K562 (cell line): ENCODE results near the gene PPM1L. TPM values are rescaled to one million over a fixed set of nuclear protein-coding genes. Genes with fewer than 3 reads are reported as not detected.

ENCODE experiments used
- ATAC-seq: fragments of 200-7000 bp; cut with Tn5 transposase; 3 replicates; pipeline ENCODE4 v1.9.1; 2020; ENCODE audit warnings: moderate library complexity
- BruUV-seq: library from RNA; stranded (reverse); fragments of 400-500 nt; replicated peaks from 2 replicates; lab custom pipeline; 2021; lab: Mats Ljungman, UMichigan
- CTCF ChIA-PET: fragments of 300-600 bp; formaldehyde crosslinking; extraction: SDS; loops from one replicate; lab custom pipeline; 2021; ENCODE audit warnings: low intra/inter-chr PET ratio; lab: Yijun Ruan, JAX
- POLR2A ChIA-PET: fragments of 300-600, 350-650 bp; sonication (Branson Sonifier 250); formaldehyde crosslinking; extraction: SDS; loops from one replicate; lab custom pipeline; 2021; ENCODE audit warnings: antibody characterized with exemption, inconsistent platforms; lab: Yijun Ruan, JAX
- DNase-seq, 4 experiments: peaks; one replicate each; pipeline versions ENCODE4 v3.0.0 to v3.0.0-alpha.2; 2011 to 2018; ENCODE audit warnings: low spot score in 3 of 4, mixed read lengths in 3 of 4; ENCODE audit errors: extremely low read depth in 1 of 4
- FAIRE-seq: peaks from 2 replicates; lab custom pipeline; 2011; peaks lifted over from hg19 to GRCh38; lab: Jason Lieb, UNC
- H2AFZ ChIP-seq: 2 replicates; pipeline ENCODE4 v1.6.0; 2011; ENCODE audit warnings: low read depth, low read length, control low read depth, inconsistent platforms
- H3K27ac ChIP-seq: fragments of 200-600 bp; 3 replicates; pipeline ENCODE4 v1.8.0; 2011; ENCODE audit warnings: low read depth, mild to moderate bottlenecking, control low read depth, inconsistent platforms, low read length, moderate library complexity, mixed read lengths; ENCODE audit errors: extremely low read depth
- H3K27me3 ChIP-seq, 2 experiments: fragments of 300-600 bp in 1 of 2; 2 replicates in 1 of 2; 3 replicates in 1 of 2; pipeline versions ENCODE4 v1.6.0 to v1.8.0; 2011; ENCODE audit warnings: inconsistent platforms in 2 of 2, low read length in 2 of 2, mild to moderate bottlenecking in 1 of 2, mixed read lengths in 1 of 2, moderate library complexity in 1 of 2; ENCODE audit not compliant: control insufficient read depth in 2 of 2, insufficient read depth in 2 of 2
- H3K36me3 ChIP-seq: fragments of 300-600 bp; 3 replicates; pipeline ENCODE4 v1.8.0; 2011; ENCODE audit warnings: mild to moderate bottlenecking, low read length, inconsistent platforms; ENCODE audit not compliant: control insufficient read depth, insufficient read depth
- H3K4me1 ChIP-seq, 2 experiments: fragments of 200-600 bp in 1 of 2; replicated peaks in 1 of 2; 2 replicates in 1 of 2; 3 replicates in 1 of 2; pipeline versions ENCODE4 v1.5.1 to v1.8.0; 2011; ENCODE audit warnings: inconsistent platforms in 2 of 2, low read length in 2 of 2, mild to moderate bottlenecking in 1 of 2, mixed read lengths in 1 of 2, moderate library complexity in 1 of 2; ENCODE audit not compliant: control insufficient read depth in 2 of 2, insufficient read depth in 2 of 2
- H3K4me2 ChIP-seq: 2 replicates; pipeline ENCODE4 v1.6.1; 2011; ENCODE audit warnings: low read length, control low read depth, inconsistent platforms, mixed read lengths; ENCODE audit not compliant: insufficient read depth
- H3K4me3 ChIP-seq: fragments of 200-600 bp; sonication (generic), shearing (Covaris generic); 2 replicates; pipeline ENCODE4 v1.5.1; 2016; ENCODE audit warnings: control low read depth, inconsistent platforms
- H3K79me2 ChIP-seq: fragments of 200-600 bp; 3 replicates; pipeline ENCODE4 v1.8.0; 2011; ENCODE audit warnings: low read length, inconsistent platforms; ENCODE audit not compliant: control insufficient read depth, insufficient read depth
- H3K9ac ChIP-seq, 2 experiments: 2 replicates each; pipeline versions ENCODE4 v1.6.0 to v1.6.1; 2011; ENCODE audit warnings: low read depth in 2 of 2, low read length in 2 of 2, control low read depth in 1 of 2, inconsistent platforms in 1 of 2, mild to moderate bottlenecking in 1 of 2, mixed read lengths in 1 of 2; ENCODE audit not compliant: insufficient read depth in 1 of 2
- H3K9me1 ChIP-seq: one replicate; pipeline ENCODE4 v1.6.0; 2011; ENCODE audit warnings: inconsistent platforms, mild to moderate bottlenecking, low read length, moderate library complexity; ENCODE audit not compliant: control insufficient read depth, insufficient read depth
- H3K9me3 ChIP-seq: replicated peaks from 2 replicates; pipeline ENCODE4 v1.5.1; 2011; ENCODE audit warnings: low read depth, low read length, inconsistent platforms; ENCODE audit not compliant: control insufficient read depth, insufficient read depth
- H4K20me1 ChIP-seq: replicated peaks from 2 replicates; pipeline ENCODE4 v1.6.1; 2011; ENCODE audit warnings: low read length, inconsistent platforms, mixed read lengths; ENCODE audit not compliant: control insufficient read depth, insufficient read depth
- FOXA3 ChIP-seq, 2 experiments: fragments of 450-650 bp in 1 of 2; sonication (generic) in 1 of 2; formaldehyde crosslinking; IDR thresholded peaks in 1 of 2; conservative IDR thresholded peaks in 1 of 2; 2 replicates each; pipeline versions ENCODE4 v1.4.0 to v1.8.0; 2020 to 2022; ENCODE audit warnings: mild to moderate bottlenecking in 2 of 2, missing genetic modification reagents in 1 of 2
- PML ChIP-seq: IDR thresholded peaks from 2 replicates; pipeline ENCODE4 v1.6.1; 2012; ENCODE audit warnings: low read length, inconsistent platforms
- POLR2B ChIP-seq: fragments of 450-650 bp; IDR thresholded peaks from 2 replicates; pipeline ENCODE4 v1.6.1; 2018; ENCODE audit warnings: low read depth; ENCODE audit not compliant: partially characterized antibody
- RCOR1 ChIP-seq, 2 experiments: IDR thresholded peaks; 2 replicates each; pipeline ENCODE4 v1.6.1; 2012; ENCODE audit warnings: low read depth in 2 of 2, low read length in 2 of 2, borderline replicate concordance in 1 of 2, improper control_type of control experiment in 1 of 2
- TEAD1 ChIP-seq, 2 experiments: fragments of 450-650 bp in 1 of 2; sonication (generic) in 1 of 2; formaldehyde crosslinking; IDR thresholded peaks; 2 replicates each; pipeline versions ENCODE4 v1.4.0 to v1.8.0; 2020 to 2022; ENCODE audit warnings: mild to moderate bottlenecking in 2 of 2, missing genetic modification reagents in 1 of 2
- VEZF1 ChIP-seq: fragments of 200-800 bp; sonication (Bioruptor generic); IDR thresholded peaks from 2 replicates; pipeline ENCODE4 v1.6.1; 2017; ENCODE audit warnings: missing genetic modification characterization, missing compliant biosample characterization
- ZNF263 ChIP-seq: sonication (generic); formaldehyde crosslinking; IDR thresholded peaks from 2 replicates; pipeline ENCODE4 v1.8.0; 2022; ENCODE audit warnings: mild to moderate bottlenecking, missing genetic modification reagents, borderline replicate concordance
- ZNF507 ChIP-seq: conservative IDR thresholded peaks from 2 replicates; pipeline ENCODE4 v1.6.1; 2017; ENCODE audit warnings: missing genetic modification characterization, missing compliant biosample characterization
- ZNF717 ChIP-seq: fragments of 250-450 bp; sonication (Bioruptor Pico); IDR thresholded peaks from 2 replicates; pipeline ENCODE4 v1.5.0; 2021
- WGBS: fragments of 100-300 bp; shearing (Covaris generic); methylation state at CpG from one replicate; pipeline ENCODE4 v1.1.6; 2016; ENCODE audit warnings: low coverage, mixed read lengths; ENCODE audit not compliant: insufficient coverage; ENCODE audit errors: missing lambda C conversion rate; 5-methylcytosine and 5-hydroxymethylcytosine counted together
- in situ Hi-C: fragments of 300-500 bp; cut with MboI; formaldehyde crosslinking; loops from 4 replicates; pipeline ENCODE4 v1.15.0; 2018; ENCODE audit warnings: inconsistent platforms, mixed read lengths
- intact Hi-C: fragments of 100-400 bp; cut with micrococcal nuclease; formaldehyde crosslinking; loops from 2 replicates; pipeline ENCODE4 v1.14.2; 2022
- polyA plus RNA-seq, 8 experiments: library from polyadenylated mRNA; depleted of rRNA in 4 of 8; stranded (reverse) in 5 of 8; unstranded in 3 of 8; fragments of >200 nt; fragmentation: Nextera tagmentation in 2 of 8; fragmentation: Illumina TruSeq in 1 of 8; extraction: Ambion mirVana in 2 of 8; extraction: Trizol in 1 of 8; gene quantifications; 2 replicates each; pipeline versions ENCODE4 v1.2.1 to v1.2.3, GENCODE V29; 2011 to 2014; ENCODE audit warnings: inconsistent platforms in 1 of 8, missing spikeins in 1 of 8
- total RNA-seq, 7 experiments: library from RNA; depleted of rRNA in 6 of 7; stranded (reverse); fragments of >200 nt in 6 of 7; fragmentation: Illumina TruSeq in 2 of 7; extraction: Trizol in 2 of 7; gene quantifications; 2 replicates each; pipeline versions ENCODE4 v1.2.1 to v1.2.3, GENCODE V29; 2011 to 2021; ENCODE audit warnings: low replicate concordance in 1 of 7

The PPM1L gene
- total and polyA plus RNA-seq, 9 of the 15 experiments (the other 6 are each of a cell fraction or from before 2014, with no cell fraction given): 0.01 to 0.41 (median 0.14) TPM

- WGBS: 0% methylated on average over 5 of the region's 5 CpGs
- no peak for FAIRE-seq
- intact Hi-C loops: no loop called here
Measured at GRCh38 chr3:161054860-161055604, 299.0 kb downstream of the PPM1L start.

More at GRCh38 chr3:161054860-161055604, 299.0 kb downstream of the PPM1L start:
- Histone ChIP-seq H2AFZ (no peak overlapping the region), H3K4me2 (no peak overlapping the region), H3K9ac (no peak overlapping the region), H3K9me3 (no peaks in the 10 kb centered on the region), H4K20me1 (no peaks in the 10 kb centered on the region), H3K4me3 (no peak overlapping the region), H3K27ac (no peak overlapping the region), H3K79me2 (no peaks in the 10 kb centered on the region), H3K4me1 (no peaks in the 10 kb centered on the region), H3K27me3 (no peaks in the 10 kb centered on the region), H3K36me3 (no peaks in the 10 kb centered on the region), H3K9me1 (no peaks in the 10 kb centered on the region)
- ChIA-PET POLR2A (no interaction called here), CTCF (no interaction called here)
- no peak for DNase-seq
- ATAC-seq: no peak
- in situ Hi-C loops: no loop called here
- no TSS peak for BruUV-seq
- no peak for TF ChIP-seq TEAD1 (CRISPR knock-in tag; IDR thresholded peaks at IDR 0.05)
- TF ChIP-seq PML: no peak
- peak; percentile 31; the same call in 1 of the 2 replicates for TF ChIP-seq VEZF1 (CRISPR knock-in tag)
- TF ChIP-seq FOXA3 (CRISPR knock-in tag; conservative IDR thresholded peaks at IDR 0.05 in 1 of 2, IDR thresholded peaks at IDR 0.05 in 1 of 2): no peak
- no peak for TF ChIP-seq ZNF717 (CRISPR knock-in tag)
- TF ChIP-seq POLR2B: no peak
- 0 out of 4 replicates have a peak, but pooled peaks of 1 of the 2 experiments have one; percentile 5 for TF ChIP-seq RCOR1 (IDR thresholded peaks at IDR 0.05; ENCODE audit: borderline replicate concordance in 1 of 2, low read depth in 2 of 2, low read length in 2 of 2)
- no peak for TF ChIP-seq ZNF263 (CRISPR knock-in tag)
- no peak for TF ChIP-seq ZNF507 (tag)
